GM18517 (cell line): ENCODE measurements around the gene ZFP90.
"Not testable (repeated sequence)": the region's sequence is repeated elsewhere in the genome, so short reads cannot be mapped to it uniquely, and the experiment has no call there.

ENCODE experiments used
- ATAC-seq: cut with Tn5 transposase; IDR thresholded peaks from one replicate; pipeline ENCODE4 v1.9.1; 2021; ENCODE audit warnings: mild to moderate bottlenecking, moderate library complexity; ENCODE audit not compliant: unreplicated experiment

ZFP90 gene

GRCh38 chr16:68538880-68539701 lies at the start of gene ZFP90:
Gene ZFP90 (plus strand): TSS chr16:68539291. CDS start chr16:68539793, 502 bp downstream.
- peak; percentile 83 for ATAC-seq

GRCh38 chr16:68490358-68490757 lies 48.7 kb upstream of the ZFP90 start:
- ATAC-seq = no peak

GRCh38 chr16:68490829-68491575 lies 48.1 kb upstream of the ZFP90 start:
- ATAC-seq = no peak

GRCh38 chr16:68491576-68491950 lies 47.5 kb upstream of the ZFP90 start:
- no peak for ATAC-seq

- ATAC-seq = no peak
Measured at GRCh38 chr16:68492151-68492542, 46.9 kb upstream of the ZFP90 start.

- ATAC-seq = no peak
Measured at GRCh38 chr16:68492543-68493411, 46.3 kb upstream of the ZFP90 start.

GRCh38 chr16:68493412-68494070 lies 45.5 kb upstream of the ZFP90 start:
- ATAC-seq = no peak

- ATAC-seq = not testable (repeated sequence)
Measured at GRCh38 chr16:68494261-68494660, 44.8 kb upstream of the ZFP90 start.

GRCh38 chr16:68496689-68497088 lies 42.4 kb upstream of the ZFP90 start:
- ATAC-seq = no peak

GRCh38 chr16:68499006-68499405 lies 40.1 kb upstream of the ZFP90 start:
- no peak for ATAC-seq

- no peak for ATAC-seq
Measured at GRCh38 chr16:68503334-68503733, 35.8 kb upstream of the ZFP90 start.

- no peak for ATAC-seq
Measured at GRCh38 chr16:68504066-68504465, 35.0 kb upstream of the ZFP90 start.

- no peak for ATAC-seq
Measured at GRCh38 chr16:68506331-68507053, 32.6 kb upstream of the ZFP90 start.

GRCh38 chr16:68508013-68508412 lies 31.1 kb upstream of the ZFP90 start:
- no peak for ATAC-seq

GRCh38 chr16:68508641-68509240 lies 30.4 kb upstream of the ZFP90 start:
- ATAC-seq = no peak

- no peak for ATAC-seq
Measured at GRCh38 chr16:68509381-68509780, 29.7 kb upstream of the ZFP90 start.

GRCh38 chr16:68510775-68511174 lies 28.3 kb upstream of the ZFP90 start:
- ATAC-seq = no peak

GRCh38 chr16:68512183-68512582 lies 26.9 kb upstream of the ZFP90 start:
- ATAC-seq = no peak

- ATAC-seq = no peak
Measured at GRCh38 chr16:68512742-68513141, 26.3 kb upstream of the ZFP90 start.

GRCh38 chr16:68514511-68514910 lies 24.6 kb upstream of the ZFP90 start:
- ATAC-seq = no peak
